Spleen (tissue), 7 donors: Measurements from ENCODE around the gene SIPA1.

Experiments
- CTCF ChIP-seq, 11 experiments: fragments of 200-600 bp in 7 of 11; fragments of 450-650 bp in 4 of 11; sonication (generic) in 4 of 11; IDR thresholded peaks in 8 of 11; conservative IDR thresholded peaks in 3 of 11; 1 replicate in 7 of 11; 2 replicates in 4 of 11; pipeline versions ENCODE4 v1.4.0 to v1.8.0; 2016 to 2021; ENCODE audit warnings: antibody characterized with exemption in 11 of 11, inconsistent platforms in 4 of 11, mild to moderate bottlenecking in 1 of 11
- POLR2A ChIP-seq, 3 donors: fragments of 450-650 bp; IDR thresholded peaks; one replicate each; pipeline ENCODE4 v1.5.1; 2017; ENCODE audit warnings: antibody characterized with exemption in 3 of 3, mild to moderate bottlenecking in 1 of 3
- POLR2AphosphoS5 ChIP-seq, 3 donors: sonication (generic); formaldehyde crosslinking; IDR thresholded peaks; one replicate each; pipeline ENCODE4 v1.5.1; 2017; ENCODE audit warnings: antibody characterized with exemption in 3 of 3
- donor health status: DM: no; HTN: no; CAD: no; lungs with moderate emphysema.
- donor health status: DM: no; HTN: no; CAD: no.
- donor health status: DM: no; HTN: no; CAD: no.

GRCh38 chr11:65615950-65616574 is 21.8 kb upstream of the SIPA1 start:
- TF ChIP-seq CTCF (IDR thresholded peaks at IDR 0.05 in 8 of 11, conservative IDR thresholded peaks at IDR 0.05 in 3 of 11) = no peak
- TF ChIP-seq POLR2A (IDR thresholded peaks at IDR 0.05) = no peak
- no peak for TF ChIP-seq POLR2AphosphoS5 (IDR thresholded peaks at IDR 0.05)
